GM19324 (cell line): Measurements from ENCODE around the gene ACTN1.
"Not testable (repeated sequence)": the region's sequence is repeated elsewhere in the genome, so short reads cannot be mapped to it uniquely, and the experiment has no call there.

Source experiments
- ATAC-seq: cut with Tn5 transposase; IDR thresholded peaks from one replicate; pipeline ENCODE4 v1.9.1; 2021; ENCODE audit warnings: mild to moderate bottlenecking, moderate library complexity; ENCODE audit not compliant: unreplicated experiment, low FRiP score

Gene ACTN1

DNA sequence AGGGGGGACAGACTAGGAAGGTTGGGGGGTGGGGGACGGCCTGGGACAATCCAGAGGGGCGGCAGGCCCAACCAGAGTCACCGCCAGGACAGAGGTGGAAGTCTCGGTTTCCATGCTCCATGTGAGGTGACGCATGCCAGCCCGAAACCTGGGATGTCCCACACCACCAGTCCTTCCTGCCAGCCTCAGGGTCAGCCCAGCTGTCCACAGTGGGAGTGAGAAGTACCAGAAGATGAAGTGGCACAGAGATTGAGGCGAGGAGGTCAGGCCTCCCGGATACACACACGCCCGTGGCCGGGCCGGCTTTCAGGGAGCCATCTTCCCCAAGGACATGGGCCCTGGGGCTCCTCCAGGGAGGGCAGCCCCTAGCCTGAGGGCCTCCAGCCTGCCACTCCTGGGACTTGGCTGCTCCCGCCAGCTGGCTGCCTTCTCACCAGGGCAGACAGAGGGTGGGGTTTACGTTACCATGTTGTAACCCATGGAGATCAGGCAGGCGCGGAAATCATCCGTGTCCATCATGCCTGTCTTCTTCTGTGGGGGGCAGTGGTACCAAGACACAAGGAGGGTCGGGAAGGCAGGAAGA, 101.0 kb downstream of the ACTN1 start:
- ATAC-seq: no peak

DNA sequence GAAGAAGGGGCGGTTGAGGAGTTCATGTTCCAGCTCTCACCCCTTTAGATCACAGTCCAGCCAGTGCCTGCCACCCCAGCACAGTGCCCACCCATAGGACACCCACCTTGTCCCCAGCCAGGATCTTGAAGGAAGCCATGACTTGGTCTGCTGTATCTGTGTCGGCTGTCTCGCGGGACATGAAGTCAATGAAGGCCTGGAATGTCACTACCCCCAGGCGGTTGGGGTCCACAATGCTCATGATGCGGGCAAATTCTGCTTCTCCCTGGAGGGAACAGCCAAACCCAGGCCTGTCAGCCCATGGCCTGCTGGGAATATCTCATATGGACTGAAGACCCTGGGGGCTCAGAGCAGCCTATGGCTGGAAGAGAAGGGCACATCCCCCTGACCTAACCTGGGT, 102.1 kb downstream of the ACTN1 start:
- ATAC-seq: no peak

GRCh38 chr14:68874746-68875155, 104.4 kb downstream of the ACTN1 start:
- ATAC-seq: no peak

DNA sequence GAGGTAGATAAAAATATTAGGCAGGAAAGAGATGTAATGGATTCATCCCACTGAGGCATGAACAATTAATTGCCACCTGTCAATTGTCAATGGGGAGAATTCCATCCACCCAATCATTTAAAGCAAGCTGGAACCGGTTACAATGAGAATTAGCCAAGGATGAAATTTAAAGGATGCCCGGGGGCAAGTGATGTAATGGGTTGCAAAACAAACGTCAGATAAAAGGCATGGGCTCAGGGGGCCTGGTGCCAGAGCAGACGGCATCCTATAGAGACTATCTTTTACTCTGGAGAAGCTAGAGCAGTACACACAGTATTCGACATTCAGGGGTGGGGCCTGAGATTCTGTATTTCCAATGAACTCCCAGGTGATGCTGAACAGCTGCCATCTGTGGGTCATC, 105.7 kb downstream of the ACTN1 start:
- ATAC-seq: no peak

DNA sequence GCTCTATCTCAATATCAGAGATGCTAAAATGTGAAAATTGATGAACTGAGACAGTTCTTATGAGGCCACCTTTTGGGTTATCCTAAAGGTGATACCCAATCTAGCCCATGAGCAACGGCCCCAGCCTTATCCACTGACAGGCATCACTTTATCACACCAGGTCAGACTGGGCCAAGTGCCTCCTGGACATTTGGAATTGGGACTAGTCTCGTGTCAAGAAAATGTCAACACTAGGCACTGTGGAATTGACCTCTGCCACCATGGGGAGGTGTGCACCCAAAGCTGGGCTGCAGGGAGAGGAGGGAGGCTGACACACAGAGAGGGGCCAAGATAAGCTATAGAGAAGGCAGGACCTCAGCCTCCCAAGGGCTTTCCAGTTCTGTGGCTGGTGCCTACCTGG, 107.7 kb downstream of the ACTN1 start:
- no peak for ATAC-seq

DNA sequence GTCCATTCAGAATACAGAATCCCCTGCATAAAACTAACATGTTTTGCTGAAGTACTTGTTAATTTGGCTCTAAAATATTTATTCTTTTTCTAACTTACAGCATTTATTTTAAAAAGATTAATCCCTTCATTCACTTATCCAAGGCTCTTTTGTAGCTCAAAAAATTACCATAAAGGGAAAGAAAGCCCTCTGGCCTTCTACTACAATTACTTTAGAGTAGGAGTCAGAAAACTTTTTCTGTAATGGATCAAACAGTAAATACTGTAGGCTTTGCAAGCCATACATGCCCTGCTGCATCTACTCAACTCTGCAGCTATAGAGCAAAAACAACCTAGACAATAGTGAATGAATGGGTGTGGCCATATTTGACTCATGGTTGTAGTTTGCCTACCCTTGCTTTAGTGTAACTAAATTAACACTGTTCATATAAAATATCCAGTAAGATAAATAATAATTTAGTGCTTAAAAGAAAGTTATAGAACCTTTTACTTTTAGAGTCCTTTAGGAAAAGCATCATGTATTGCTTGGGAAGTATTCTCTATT, 112.0 kb downstream of the ACTN1 start:
- no peak for ATAC-seq

DNA sequence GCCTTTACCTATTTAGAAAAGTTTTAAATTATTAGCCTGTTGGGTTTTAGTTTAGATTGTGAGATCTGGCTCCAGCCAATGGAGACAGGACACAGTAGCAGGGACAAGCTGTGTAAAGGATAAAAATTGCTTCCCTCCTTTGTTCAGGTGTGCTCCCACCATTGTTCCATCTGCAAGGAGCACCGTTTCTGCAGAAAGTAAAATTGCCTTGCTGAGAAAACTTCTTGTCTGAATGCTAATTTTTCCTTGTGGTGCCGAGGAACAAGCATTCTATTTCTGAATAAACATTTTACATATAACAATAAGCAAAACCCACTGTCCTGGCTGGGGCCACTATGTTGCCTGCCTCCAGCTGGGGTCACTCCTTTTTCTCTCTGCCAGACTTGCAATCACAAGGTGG, 113.6 kb downstream of the ACTN1 start:
- ATAC-seq: no peak

DNA sequence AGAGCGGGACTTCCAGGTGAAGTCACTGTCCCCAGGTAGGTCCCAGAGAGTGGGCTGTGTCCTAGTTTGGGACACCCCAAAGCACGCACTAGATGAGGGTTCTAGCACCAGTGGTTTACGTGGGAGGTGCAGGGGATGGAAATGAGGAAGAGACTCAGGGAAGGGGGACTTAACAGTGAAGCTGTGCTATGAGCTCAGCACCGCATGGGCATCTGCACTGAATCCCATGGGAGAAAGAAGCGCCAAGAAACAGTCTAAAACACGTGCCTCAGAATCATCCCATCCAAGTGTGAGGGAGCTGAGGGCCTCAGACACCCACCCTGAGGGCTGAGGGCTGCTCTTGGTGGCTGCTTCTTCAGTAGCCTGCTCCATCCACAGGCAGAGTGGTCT, 114.7 kb downstream of the ACTN1 start:
- no peak for ATAC-seq

- ATAC-seq: no peak
These were observed 115.3 kb downstream of the ACTN1 start for GRCh38 chr14:68863610-68864360.

- no peak for ATAC-seq
These were observed 116.0 kb downstream of the ACTN1 start for GRCh38 chr14:68862954-68863594.

GRCh38 chr14:68860771-68861170, 118.3 kb downstream of the ACTN1 start:
- no peak for ATAC-seq

DNA sequence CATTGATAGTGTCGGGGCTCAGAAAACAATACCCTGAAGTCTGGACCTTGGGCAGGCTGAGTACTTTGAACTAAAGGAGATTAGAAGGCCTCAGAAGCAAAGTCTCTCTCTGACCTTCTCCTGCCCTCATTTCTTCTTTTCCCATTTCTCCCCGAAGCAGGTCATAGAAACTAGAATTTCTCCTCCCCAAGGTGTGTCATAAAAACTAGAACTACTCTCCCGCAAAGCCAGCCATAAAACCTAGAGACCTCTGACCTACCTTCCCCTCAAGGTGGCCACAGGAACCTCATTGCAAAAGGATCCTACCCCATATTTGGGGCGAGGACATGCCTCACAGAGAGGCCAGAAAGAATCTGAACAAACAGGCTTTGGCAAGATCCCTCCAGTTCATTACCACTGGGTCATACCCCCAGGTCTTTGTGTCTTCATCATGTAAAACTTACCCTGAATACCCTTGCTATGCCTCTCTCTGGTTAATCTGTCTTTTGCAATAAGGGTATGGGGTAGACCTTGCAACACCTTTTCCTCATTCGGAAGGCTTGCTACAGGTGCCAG, 121.5 kb downstream of the ACTN1 start:
- no peak for ATAC-seq

DNA sequence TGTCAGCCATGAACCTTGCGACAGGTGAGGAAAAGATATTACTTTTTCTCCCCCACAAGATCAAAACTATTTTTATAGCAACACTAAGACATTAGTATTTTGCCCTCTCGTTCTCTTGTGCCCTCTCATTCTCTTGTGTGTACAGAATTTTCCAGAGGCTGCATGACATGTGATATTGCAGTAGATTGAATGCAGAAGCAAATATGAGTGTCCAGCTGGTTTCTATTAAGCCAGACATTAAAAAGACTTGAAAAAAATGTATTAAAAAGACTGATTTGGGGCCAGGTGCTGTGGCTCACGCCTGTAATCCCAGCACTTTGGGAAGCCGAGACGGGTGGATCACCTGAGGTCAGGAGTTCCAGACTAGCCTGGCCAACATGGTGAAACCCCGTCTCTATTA, 122.5 kb downstream of the ACTN1 start:
- ATAC-seq: no peak

DNA sequence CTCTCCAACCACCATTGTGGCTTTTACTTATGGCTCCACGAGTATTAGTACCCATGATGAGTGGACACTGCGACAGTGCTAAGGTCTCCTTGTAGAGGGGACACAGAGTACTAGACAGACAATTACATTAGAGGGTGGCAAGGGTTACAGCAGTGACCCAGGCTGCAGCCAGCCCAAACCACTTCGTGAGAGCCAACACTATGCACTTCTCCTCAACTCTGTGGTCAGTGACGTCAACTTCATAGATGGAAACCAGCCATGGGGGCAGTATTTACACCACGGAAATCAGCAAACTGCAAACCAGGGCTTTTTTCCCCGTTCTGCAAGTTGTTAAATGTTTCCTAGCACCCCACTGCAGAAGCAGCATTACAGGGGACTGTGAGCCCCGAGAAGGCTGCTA, 124.7 kb downstream of the ACTN1 start:
- no peak for ATAC-seq

DNA sequence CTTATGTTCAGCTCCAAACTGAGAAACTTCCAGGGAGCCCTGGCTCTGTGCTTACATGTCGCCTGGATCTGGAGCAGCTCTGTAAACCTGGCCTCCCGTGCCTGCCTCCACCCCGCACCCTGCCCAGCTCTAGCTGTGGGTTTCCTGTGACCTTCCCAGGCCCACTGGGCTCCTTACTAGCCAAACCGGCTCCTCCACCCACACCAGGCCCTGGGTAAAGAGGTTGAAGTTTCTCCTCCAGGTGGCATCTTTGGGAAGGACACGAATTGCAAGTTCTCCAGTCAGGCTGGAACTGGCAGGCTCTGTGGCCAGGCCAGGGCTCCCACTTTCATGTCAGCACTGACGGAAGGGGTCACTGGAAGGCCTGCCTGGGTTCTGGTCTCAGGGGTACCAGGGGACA, 125.4 kb downstream of the ACTN1 start:
- ATAC-seq: no peak

- not testable (repeated sequence) for ATAC-seq
These were observed 126.6 kb downstream of the ACTN1 start for GRCh38 chr14:68852493-68852892.

- ATAC-seq: no peak
These were observed 128.0 kb downstream of the ACTN1 start for GRCh38 chr14:68851078-68851477.

DNA sequence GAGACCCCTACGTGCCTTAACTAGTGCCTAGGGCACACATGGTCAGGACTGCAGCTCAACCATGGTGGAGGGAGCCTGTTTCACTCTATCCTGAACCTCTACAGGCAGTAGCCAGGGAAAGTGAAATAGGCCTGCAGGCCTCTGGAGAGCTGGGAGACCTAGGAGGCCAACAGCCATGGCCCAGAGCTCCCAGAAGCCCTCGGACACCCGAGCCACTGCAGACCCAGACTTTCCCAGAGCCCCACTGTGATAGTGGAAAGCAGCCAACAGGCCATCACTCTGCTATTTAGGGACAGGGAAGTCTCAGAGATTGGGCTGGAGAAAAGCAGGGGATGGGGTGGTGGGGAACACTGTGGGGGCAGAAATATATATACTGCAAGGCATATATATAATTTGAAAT, 129.7 kb downstream of the ACTN1 start:
- no peak for ATAC-seq

DNA sequence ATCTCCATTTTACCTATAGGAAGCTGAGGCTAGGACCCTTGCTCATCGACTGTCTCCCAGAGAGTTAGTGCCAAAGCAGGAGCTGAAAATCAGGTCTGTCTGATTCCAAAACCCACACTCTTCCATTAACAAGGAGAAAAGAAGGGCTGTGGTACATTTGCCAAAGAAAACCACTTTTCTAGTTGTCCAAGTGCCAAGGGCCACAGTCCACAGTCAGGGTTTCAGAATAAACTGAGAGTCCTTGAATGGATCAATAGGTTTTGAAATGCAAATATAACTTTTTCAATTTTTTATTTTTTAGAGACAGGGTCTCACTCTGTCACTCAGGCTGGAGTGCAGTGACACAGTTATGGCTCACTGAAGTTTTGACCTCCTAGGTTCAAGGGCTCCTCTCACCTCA, 130.8 kb downstream of the ACTN1 start:
- ATAC-seq: no peak

- ATAC-seq: not testable (repeated sequence)
These were observed 131.5 kb downstream of the ACTN1 start for GRCh38 chr14:68847640-68848039.

GRCh38 chr14:68846466-68846865, 132.6 kb downstream of the ACTN1 start:
- no peak for ATAC-seq

GRCh38 chr14:68844210-68844545, 134.9 kb downstream of the ACTN1 start:
- no peak for ATAC-seq
